AG10803 (cell line): ENCODE measurements around the gene FZD4.
A peak's percentile ranks its signal among the peaks of the same experiment; 100 is the strongest.
"Not testable (repeated sequence)": the region's sequence is repeated elsewhere in the genome, so short reads cannot be mapped to it uniquely, and the experiment has no call there.

Experiments
- DNase-seq: peaks from one replicate; pipeline ENCODE4 v3.0.0; 2010; ENCODE audit warnings: low read depth
- H3K4me3 ChIP-seq: 2 replicates; pipeline ENCODE4 v1.5.1; 2011; ENCODE audit warnings: mild to moderate bottlenecking, low read length, control low read depth
- TF ChIP-seq, protein P1 (sequence below): conservative IDR thresholded peaks from 2 replicates; pipeline ENCODE4 v1.5.1; 2011; ENCODE audit warnings: mild to moderate bottlenecking, low read length, control low read depth, inconsistent platforms

Gene FZD4

DNA sequence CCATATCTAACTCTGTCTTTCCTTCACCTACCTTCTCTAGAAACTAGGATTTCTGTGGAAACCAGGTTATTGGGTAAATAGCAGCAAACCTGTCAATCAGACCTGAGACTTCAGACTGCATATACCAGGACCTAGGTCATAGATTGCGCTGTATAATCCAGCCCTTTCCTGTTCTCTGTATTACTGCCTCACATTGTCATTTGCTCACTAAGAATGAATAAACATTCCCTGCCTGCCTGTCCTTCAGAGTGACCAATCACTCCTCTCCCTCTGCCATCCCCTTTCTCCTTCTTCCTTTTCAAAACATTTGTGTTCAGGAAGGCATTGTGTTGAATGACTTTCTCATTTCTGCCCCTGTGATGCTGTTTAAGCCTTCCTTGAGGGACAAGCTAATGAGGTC, 14.1 kb upstream of the FZD4 start:
- DNase-seq: no peak
- no peak overlapping the region for H3K4me3 ChIP-seq
- TF ChIP-seq, protein P1, sequence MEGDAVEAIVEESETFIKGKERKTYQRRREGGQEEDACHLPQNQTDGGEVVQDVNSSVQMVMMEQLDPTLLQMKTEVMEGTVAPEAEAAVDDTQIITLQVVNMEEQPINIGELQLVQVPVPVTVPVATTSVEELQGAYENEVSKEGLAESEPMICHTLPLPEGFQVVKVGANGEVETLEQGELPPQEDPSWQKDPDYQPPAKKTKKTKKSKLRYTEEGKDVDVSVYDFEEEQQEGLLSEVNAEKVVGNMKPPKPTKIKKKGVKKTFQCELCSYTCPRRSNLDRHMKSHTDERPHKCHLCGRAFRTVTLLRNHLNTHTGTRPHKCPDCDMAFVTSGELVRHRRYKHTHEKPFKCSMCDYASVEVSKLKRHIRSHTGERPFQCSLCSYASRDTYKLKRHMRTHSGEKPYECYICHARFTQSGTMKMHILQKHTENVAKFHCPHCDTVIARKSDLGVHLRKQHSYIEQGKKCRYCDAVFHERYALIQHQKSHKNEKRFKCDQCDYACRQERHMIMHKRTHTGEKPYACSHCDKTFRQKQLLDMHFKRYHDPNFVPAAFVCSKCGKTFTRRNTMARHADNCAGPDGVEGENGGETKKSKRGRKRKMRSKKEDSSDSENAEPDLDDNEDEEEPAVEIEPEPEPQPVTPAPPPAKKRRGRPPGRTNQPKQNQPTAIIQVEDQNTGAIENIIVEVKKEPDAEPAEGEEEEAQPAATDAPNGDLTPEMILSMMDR: no peak

DNA sequence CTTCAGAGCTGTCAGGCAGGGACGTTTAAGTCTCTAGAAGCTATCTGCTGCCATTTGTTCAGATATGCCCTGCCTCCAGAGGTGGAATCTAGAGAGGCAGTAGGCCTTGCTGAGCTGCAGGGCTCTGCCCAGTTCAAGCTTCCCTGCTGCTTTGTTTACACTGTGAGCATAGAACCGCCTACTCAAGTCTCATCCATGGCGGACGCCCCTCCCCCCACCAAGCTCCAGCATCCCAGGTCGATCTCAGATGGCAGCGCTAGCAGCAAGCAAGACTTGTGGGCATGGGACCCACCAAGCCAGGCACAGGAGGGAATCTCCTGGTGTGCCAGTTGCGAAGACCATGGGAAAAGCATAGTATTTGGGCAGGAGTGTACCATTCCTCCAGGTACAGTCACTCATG, 12.4 kb upstream of the FZD4 start:
- not testable (repeated sequence) for DNase-seq, H3K4me3 ChIP-seq

DNA sequence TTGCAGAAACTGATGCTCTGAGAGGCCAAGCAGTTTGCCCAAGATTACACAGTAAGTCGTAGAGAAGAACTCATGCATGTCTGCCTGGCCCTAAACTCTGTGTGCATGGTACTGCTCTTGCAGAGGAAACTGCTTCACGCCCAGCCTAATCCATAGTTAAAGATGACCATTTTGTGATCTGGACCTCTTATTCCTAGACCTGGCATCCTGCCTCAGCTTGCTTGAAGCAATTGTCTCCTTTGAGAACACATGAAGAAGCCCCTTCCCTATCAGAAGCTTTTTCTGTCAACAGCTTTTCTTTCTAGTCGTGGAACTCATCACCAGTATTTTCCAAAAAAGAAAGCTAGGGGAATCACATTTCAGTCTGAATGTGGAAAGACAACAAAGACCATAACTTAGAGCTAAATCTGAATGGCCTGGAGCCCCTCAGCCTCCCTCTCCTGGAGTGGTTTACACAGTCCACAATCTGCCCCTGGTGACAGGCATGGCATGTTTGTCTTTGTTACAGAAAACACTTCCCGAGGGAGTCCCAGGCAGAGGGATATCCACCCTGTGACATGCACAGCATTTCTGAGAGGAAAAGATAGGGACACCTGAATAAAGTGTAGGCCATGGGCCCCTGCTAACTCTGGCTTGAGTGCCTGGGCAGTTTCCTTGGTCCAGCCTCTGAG, 2.9 kb upstream of the FZD4 start:
- DNase-seq: no peak
- TF ChIP-seq, protein P1: no peak
- no peak overlapping the region for H3K4me3 ChIP-seq

DNA sequence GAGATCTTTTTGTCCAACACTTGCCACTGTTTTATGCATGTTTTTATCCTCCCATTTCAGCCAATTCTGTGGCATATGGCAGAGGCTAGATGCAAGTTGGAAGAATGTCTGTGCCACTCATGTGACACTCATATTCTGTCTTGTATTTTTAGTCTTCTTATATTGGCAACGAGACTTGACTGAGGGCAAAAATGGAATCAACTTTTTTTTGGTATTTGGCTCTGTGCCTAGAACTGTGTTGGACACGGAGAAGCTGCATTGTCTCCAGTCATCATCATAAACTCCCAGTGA, 1.7 kb upstream of the FZD4 start:
- DNase-seq: no peak
- TF ChIP-seq, protein P1: no peak
- H3K4me3 ChIP-seq: no peak overlapping the region

DNA sequence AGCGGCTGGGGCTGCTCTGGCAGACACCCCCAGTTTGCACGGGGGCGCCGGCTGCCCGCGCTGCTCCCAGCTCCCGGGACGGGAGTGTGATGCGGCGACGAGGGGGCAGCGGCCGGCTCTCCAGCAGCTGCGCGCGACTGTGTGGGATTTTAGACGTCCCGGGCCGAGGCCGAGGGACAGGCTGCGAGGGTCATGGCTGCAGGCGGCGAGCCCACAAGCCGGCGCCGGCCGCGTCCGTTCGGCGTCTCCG, 159 bp downstream of the FZD4 start:
- DNase-seq: no peak
- TF ChIP-seq, protein P1: no peak
- peak overlapping the region; percentile 70 for H3K4me3 ChIP-seq

DNA sequence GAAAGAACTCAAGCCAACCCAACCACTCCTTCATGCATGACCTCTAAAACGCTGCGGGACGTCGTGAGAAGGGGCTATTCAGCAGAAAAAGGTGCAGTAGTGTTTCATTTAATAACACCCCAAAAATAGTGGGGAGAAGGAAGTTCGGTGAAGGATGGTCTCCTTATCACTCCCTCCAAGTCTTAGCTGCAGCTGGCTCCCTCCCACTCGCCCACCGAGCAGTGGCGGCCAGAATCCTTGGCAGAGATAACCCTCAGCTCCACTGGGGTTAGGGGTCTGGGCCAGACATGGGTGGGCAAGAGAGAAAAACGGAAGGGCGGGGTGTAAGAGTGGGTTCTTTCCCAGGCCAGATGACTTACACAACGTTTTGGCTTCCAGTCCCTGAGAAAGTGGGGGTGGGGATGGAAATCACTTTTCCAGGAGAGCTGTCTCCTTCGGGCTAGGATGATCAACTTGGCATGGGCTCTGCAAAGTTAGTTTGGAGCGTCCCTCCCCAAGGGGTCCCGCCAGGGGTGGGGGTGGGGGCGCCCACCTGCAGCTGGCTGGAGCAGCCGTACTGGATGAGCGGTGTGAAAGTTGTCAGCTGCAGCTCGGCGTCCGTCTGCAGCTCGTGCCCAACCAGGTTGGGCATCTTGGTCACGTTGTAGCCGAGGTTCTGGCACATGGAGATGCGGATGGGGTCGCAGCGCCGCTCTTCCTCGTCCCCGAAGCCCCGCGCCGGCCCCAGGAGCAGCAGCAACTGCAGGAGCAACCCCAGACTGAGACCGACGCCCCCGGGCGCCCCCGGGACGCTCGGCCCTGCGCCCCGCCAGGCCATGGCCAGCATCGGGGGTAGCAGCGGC, 705 bp downstream of the FZD4 start:
- DNase-seq: no peak
- TF ChIP-seq, protein P1: no peak
- peak overlapping the region; percentile 70 for H3K4me3 ChIP-seq

DNA sequence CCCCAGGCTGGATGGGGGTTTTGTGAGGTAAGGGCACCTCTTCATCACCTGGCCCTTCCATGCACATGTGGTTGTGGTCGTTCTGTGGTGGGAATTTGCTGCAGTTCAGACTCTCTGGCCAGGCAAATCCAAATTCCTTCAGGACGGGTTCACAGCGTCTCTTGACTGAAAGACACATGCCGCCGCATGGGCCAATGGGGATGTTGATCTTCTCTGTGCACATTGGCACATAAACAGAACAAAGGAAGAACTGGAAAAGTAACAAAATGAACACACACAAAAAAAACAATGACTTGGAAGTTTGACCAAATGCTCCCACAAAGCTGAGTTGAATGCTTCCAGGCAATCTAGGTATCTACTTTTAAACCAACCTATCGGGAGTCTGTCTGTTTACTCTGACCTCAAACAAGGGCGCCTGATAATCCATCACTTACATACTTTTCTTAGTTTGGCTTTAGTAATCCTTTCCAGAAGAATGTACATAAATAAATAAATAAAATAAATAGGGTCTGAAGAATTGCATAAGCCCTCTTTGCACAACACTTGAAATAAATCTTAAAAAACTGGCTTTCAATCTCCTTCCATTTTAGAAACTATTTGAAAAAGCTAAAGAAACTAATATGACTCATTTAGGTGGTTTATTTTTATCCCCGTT, 2.8 kb downstream of the FZD4 start:
- no peak for DNase-seq
- TF ChIP-seq, protein P1: no peak
- H3K4me3 ChIP-seq: no peak overlapping the region
